Posterior cingulate gyrus (tissue), 11 donors: Measurements from ENCODE around the gene COL5A1.
"Not testable (repeated sequence)": the region's sequence is repeated elsewhere in the genome, so short reads cannot be mapped to it uniquely, and the experiment has no call there.

ENCODE experiments used
- DNase-seq, 10 donors: peaks; one replicate each; pipeline versions ENCODE4 v3.0.0 to v3.0.0-alpha.2; 2020 to 2021; ENCODE audit warnings: mixed read lengths in 3 of 10
- intact Hi-C: fragments of 100-400 bp; cut with DNase I; formaldehyde crosslinking; loops from one replicate; pipeline ENCODE4 v1.15.1; 2023

Gene COL5A1

DNA sequence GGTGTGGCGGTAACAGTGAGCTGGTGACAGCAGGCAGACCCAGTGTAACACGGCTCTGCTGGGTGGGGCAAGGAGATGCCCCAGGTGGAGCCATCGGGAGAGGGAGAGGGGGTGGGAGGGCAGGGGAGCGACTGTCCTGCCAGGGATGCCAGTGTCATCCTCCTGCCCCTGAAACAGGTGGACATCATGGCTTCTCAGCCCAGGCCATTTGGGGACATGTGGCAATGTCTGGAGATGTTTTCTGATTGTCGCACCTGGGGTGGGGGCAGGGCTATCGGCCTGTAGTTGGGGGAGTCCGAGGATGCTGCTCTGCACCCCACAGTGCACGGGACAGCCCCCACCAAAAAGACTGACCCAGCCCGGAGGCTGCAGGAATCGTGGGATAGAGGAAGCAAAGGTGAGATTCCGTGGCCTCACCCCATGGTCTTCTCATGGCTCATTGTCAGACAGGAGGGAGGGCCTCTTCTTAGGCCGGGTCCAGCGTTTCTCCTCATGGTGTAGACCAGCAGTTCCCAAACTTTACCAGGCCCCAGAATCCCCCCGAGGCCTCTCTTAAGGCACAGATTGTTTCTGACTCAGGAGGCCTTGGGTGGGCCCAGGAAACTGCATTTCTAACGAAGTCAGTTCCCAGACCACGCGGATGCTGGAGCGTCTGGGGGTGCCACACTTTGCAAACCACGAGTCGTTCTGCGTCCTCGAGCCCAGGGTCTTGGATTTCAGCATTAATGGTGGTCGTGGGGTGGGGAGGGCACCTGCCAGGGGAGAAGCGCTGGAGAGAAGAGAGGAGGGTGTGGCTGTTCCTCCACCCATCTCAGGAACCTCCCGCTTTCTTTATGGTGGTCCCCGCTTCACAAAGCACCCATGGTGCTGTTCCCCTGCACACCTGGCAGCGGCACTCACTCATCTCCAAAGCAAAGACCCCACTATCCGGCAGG, 11.0 kb downstream of the COL5A1 start:
- intact Hi-C loops, result no loop called here
- peak in 3 of 10 donors; percentile 31 to 62 (median 49) for DNase-seq

DNA sequence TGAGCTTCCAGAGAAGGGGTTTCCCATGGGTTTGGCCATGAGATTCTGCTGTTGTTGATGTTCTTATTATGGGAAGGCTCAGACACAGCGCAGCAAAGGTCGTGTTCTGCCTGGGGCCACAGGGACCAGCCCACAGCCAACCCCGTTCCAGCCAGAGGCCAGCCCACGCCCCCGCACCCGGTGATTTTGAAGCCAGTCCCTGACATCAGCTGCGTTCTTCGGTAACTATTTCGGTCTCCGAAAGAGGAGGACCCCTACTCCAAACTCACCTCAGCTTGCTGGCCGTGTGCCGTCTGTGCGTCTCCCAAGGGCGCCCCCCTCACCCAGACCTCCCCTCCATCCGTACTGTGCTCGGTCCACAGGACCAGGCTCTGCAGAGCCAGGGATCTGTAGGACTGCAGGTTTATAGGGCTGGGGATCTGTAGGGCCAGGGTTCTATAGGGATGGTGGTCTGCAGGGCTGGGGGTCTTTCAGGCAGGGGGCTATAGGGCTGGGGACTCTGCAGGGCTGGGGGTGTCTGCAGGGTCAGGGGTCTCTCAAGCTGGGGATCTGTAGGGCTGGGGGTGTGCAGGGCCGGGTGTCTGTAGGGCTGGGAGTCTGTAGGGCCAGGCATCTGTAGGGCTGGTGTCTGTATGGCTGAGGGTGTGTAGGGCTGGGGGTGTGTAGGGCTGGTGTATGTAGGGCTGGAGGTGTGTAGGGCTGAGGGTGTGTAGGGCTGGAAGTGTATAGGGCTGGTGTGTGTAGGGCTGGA, 11.8 kb downstream of the COL5A1 start:
- intact Hi-C loops, result no loop called here
- DNase-seq, result peak in 3 of 10 donors; percentile 27 to 39 (median 33)

GRCh38 chr9:134655101-134655500, 13.5 kb downstream of the COL5A1 start:
- intact Hi-C loops, result no loop called here
- DNase-seq, result peak in 2 of 10 donors; percentile 46 to 63

DNA sequence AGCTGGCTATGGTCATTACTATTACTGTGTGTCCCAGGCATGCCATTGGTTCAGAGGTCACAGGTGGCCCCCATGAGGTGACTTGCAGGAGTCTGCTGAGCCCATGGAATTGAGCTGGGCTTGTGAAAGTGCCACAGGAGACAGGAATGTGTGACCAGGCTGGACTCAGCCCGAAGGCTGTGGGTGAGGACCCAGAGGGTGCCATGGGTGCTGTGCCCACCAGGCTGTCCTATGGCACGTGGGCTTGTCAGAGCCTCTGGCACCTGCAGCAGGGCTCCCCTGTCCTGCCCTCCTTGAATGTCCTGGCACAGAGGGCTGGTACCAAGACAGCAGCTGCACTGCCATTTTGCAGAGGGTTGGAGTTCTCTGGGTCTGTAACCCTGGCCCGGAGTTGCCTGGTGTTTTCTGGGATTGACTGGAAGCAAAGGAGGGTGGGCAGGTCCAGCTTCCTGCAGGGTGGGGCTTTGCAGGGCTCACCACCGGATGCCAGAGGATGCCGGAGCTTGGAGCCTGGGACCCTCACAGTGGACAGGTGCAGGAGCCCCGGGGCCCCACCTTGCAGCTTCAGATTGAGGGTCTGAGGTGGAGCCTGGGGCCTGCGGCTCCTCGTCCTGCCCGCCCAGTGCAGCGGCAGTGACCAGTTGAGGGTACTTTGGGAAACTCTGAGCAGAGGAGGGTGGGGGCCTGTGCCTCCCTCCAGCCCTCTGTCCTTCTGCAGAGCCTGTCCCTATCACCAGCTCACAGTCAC, 14.2 kb downstream of the COL5A1 start:
- intact Hi-C loops, result no loop called here
- DNase-seq, result peak in 3 of 10 donors; percentile 59 to 77 (median 75)

DNA sequence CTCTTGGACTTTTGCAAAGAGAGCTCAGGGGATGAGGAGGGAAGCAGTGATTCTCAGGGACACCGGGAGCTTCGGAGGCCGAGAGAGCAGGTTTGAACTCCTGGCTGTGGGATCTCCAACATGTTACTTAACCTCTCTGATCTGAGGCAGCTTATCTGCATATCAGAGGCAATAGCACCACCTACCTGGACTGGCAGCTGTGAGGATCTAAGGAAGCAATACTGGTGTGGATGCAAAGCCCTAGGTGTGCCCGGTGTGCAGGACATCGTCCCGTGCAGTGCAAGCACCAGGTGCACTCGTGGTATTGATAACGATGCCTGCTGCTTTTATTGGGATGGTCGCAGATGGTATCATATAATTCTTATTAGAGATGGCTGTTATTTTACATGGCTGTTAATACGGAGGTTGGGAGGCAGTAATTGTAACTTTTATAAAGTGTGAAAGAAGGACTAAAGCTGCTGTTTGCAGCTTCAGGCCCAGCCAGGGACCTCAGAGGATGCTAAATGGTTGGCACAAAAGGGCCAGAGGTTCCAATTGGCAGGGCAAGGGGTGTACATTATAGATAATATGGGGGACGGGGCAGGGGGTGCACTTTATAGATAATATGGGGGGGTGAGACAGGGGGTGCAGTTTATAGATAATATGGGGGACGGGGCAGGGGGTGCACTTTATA, 14.9 kb downstream of the COL5A1 start:
- peak in 2 of 10 donors; percentile 32 to 69 for DNase-seq
- intact Hi-C loops, result no loop called here

DNA sequence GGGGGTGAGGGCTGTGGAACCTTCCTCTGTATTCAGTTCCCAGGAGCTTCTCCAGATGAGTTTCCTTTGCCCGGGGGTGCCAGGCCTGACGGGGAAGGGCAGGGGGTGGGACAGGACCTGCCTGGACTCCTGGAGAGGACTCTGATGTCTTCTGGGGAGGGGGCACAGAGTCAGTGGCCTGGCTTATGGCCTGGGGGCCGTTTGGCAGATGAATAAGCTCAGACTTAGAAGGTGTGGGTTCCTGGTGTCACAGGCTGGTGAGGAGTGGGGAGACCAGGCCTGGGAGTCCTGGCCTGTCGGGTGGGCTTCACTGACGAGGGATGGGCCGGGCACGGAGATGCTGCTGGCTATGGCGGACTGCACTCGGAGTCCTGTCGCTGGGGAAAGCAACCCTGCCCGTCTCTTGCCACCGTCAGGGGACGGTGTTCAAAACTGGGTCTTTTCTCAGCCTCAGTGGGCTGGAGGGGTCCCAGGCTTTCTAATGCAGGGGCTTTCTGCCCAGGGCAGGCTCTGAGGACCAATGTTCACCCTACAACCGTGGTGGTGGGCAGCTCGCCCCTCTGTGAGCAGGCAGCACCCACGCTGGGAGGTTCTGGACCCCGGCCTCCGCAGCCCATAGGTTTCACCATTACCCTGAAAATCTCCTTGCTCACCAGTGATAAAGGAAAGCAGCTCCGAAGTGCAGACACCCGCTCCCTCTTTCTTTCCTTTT, 16.2 kb downstream of the COL5A1 start:
- intact Hi-C loops, result no loop called here
- peak in 3 of 10 donors; percentile 37 to 72 (median 54) for DNase-seq

DNA sequence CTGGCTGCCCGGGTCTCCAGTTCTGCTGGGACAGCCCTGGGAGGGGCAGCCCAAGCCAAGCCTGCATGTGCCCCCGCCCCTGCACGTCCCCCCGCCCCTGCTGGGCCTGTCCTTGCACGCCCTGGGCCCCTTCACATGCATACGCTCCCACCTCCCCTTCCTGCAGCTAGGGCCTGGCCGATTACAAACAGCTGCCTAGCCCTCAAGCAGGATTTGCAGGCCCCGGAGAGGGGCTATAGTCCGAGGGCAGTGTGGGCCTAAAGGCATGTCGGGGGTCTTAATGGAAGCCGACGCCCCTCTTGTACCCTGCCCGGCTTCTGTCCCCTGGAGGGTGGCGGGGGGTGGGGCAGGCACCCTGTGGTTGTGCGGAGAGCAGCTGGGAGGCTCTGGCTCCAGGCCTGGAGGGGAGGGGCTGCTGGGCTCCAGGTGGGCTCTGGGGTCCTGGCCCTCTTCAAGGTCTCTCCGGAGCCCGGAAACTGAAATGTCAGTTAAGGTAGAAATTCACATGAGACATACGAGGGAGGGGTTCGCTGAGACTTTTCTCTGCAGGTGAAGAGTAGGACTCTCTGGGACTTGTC, 16.9 kb downstream of the COL5A1 start:
- intact Hi-C loops, result no loop called here
- DNase-seq, result peak in 3 of 10 donors; percentile 47 to 70 (median 49)

GRCh38 chr9:134659688-134660131, 18.1 kb downstream of the COL5A1 start:
- intact Hi-C loops, result no loop called here
- peak in 3 of 10 donors; percentile 32 to 50 (median 38) for DNase-seq

DNA sequence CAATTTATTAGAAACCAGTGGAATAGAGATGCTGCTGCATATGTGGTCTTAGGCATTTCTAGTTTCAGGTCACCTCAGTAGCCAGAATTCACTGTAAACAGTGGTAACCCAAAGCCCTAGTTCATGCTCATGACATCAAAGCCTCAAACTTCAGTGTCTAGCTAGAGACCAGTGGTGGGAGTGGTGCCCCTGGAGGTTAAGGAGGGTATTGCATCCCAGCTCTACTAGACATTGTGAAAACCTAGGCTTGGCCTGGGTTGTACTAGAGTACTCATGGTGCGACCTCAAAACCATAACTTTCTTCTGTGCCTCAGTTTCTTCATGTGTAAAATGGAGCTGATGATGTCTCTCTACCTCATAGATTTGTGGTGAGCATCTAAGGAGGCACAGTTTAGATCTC, 18.8 kb downstream of the COL5A1 start:
- intact Hi-C loops, result no loop called here
- no peak for DNase-seq

DNA sequence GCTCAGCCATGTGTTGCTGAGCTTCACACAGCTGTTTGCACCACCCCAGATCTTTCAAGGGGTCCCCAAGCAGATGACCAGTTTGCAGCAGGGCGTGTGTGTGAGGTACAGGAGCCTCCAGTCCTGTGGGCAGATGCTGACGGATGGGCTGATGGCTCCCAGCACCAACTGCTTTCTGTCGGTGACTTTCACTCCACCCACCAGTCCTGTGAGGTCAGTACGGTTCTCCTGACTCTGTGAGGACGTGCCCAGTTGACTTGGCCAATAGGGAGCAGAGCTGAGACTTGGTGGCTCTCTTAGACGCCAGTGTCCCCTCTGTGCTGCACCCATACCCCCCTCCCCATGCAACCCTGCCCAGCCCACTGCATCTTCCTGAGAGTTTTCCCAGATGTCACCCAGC, 19.7 kb downstream of the COL5A1 start:
- peak in 2 of 10 donors; percentile 19 to 24 for DNase-seq
- intact Hi-C loops, result no loop called here

GRCh38 chr9:134661791-134662142, 20.2 kb downstream of the COL5A1 start:
- DNase-seq, result peak in 2 of 10 donors; percentile 30 to 53
- intact Hi-C loops, result no loop called here

DNA sequence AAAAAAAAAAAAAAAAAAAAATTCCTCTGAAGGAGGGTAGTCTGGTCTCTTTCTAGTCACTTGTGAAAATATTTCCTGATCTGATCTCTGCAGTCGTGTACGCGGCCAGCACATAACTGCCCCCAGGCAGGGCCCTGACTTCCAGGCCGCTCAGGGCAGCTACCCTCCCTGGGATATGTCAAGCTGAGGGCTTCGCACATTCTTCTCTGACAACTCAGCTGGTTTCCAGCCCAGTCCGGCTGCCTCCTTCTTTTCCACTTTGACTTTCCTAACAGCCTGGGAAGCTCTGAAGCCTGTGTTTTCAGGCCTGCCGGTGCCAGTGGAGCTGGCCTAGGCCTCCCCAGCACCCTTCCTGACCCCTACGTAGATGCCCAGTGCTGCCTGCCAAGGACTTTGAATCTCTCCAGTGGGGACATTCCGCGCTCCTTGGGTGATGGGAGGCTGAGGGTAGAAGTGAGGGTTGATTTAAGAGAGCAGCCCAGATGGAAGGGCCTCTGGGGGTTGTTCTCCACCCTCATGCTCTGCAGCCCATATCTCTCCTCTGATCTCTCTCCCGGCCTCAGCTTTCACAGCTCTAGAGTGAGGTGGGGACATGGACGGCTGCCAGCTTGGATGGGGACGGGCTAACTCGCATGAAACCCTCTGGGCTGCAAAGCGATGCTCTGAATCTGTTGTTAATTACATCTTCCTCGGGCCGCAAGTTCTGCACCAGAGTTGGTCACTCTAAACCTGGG, 20.7 kb downstream of the COL5A1 start:
- intact Hi-C loops, result no loop called here
- peak in 2 of 10 donors; percentile 52 to 77 for DNase-seq

DNA sequence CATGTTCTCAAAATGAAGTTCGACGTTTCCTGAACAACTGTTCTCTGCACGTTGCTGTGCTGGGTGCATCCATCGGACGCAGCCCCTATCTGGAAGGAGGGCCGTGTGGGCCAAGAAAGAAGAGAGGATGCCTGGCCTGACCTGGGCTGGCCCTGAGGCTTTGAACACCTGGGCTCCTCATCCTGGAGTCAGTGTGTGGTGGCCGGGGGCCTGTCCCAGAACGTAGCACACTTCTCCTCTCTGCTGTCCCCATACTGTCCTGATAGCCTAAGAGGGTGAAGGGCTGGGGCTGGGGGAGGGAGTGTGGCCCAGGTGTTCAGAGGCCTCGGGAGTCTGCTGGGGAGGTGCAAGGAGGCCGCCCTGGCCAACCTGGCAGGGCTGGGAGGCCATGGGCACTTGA, 21.5 kb downstream of the COL5A1 start:
- intact Hi-C loops, result no loop called here
- peak in 2 of 10 donors; percentile 53 to 57 for DNase-seq

GRCh38 chr9:134663753-134664415, 22.3 kb downstream of the COL5A1 start:
- intact Hi-C loops, result no loop called here
- DNase-seq, result peak in 2 of 10 donors; percentile 37 to 77

- intact Hi-C loops, result no loop called here
- peak in 2 of 10 donors; percentile 25 to 31 for DNase-seq
These were observed 22.8 kb downstream of the COL5A1 start for GRCh38 chr9:134664446-134664845.

DNA sequence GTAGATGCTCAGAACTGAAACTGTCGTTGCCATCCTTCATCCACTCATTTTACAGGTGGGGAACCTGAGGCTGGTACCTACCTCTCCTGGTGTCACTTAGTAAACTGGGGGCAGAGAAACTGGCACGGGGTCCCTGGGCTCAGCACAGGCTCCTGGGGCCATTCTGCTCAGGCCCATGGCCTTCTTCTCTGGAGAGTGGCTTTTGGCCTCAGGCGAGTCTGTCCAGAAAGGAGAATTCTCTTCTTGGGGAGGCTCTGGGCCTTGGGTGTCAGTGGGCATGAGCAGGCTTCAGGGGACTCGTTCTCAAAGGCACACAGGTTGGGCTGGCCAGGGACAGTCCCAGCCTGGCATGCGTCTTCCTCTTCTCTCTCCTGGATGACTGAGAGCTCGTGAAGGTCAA, 24.6 kb downstream of the COL5A1 start:
- intact Hi-C loops, result no loop called here

DNA sequence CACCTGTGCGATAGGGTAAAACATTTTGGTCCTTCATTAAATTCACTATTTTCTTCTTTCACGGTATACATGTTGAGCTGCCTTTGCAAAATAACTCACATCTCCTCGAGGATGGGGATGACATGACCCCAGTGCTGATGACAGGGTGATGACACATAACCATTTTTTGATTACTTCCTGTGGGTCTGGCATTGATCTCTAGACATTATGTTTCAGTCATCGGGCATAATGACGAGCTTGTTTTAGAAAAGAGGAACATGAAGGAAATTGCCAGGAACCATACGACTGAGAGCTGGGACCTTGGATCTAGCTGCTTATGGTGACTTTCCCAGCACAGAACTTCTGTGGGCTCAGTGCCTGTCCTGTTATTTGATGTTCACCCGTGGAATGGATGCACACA, 25.2 kb downstream of the COL5A1 start:
- intact Hi-C loops, result no loop called here
- no peak for DNase-seq

More for the DNA sequence above, 24.6 kb downstream of the COL5A1 start:
- peak in 2 of 10 donors; percentile 50 to 55 for DNase-seq

GRCh38 chr9:134668977-134669376, 27.4 kb downstream of the COL5A1 start:
- intact Hi-C loops, DNase-seq: not testable (repeated sequence)
